DMS79 (cell line): ENCODE results near the gene MEF2D.
A peak's percentile ranks its signal among the peaks of the same experiment; 100 is the strongest.

Source experiments
- DNase-seq: peaks from one replicate; lab custom pipeline; 2025; lab: John Stamatoyannopoulos, UW

The MEF2D gene

DNA sequence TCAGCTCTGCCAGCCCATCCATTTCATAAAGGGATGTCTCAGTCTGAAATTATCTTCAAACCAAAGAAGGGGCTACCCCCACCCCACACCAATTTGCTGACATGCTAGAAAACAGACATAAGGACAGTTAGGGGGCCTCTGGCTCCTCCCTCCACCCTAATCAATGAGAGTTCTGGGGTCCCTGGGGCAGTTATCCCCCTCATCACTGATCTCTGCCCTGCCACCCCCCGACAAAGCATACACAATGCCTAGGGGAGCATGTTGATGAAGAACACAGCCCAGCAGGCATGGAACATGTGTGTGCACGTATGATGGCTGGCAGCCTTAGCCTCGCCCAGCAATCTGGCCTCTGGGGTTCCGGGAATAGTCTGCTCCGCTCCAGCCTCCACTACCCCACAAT is 72.6 kb downstream of the MEF2D start:
- DNase-seq: no peak

DNA sequence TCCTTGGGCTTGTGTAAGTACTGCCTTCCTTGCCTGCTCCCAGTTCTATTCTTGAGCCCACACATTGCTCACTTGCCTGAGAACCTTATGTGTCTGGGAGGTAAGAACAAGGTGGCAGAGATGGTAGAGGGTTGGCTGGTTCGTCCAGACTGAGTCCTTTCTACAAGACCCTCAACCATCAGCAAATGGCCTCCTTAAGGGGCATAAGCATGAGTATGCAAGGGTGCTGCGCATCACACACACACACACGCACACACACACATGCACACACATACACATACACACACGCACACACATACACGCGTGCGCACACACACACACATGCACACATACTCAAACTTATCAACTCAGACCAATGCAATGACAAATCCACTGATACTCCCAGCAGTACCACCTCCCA is 74.6 kb downstream of the MEF2D start:
- DNase-seq: no peak

DNA sequence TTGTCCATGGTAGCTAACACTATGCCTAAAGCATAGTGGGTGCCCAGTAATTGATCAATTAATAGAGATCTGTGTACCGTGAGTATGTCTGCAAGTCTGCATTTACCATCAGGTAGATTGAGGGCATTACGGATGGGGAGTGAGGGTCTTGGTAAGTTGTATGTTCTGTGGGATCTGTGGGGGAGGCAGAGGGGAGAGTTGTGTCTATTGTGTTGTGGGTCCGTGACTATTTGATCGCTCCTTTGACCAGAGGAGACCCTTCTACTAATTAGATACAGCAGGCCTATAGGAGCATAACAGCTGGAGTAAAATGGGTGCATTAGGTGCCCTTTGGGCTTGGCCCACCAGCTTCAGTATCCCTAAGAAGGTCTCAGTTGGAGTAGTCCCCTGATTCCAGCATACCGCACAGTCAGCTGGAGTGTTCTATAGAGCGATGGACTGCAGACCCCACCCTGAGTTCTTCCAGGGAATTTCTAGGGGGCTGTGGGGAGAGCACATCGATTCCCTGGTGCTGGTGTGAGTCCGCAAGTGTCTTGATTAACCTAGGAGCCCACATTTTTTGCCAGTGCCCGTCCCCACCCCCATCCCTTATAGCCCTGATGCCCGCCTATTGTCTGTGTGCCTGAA is 75.7 kb downstream of the MEF2D start:
- DNase-seq: no peak

DNA sequence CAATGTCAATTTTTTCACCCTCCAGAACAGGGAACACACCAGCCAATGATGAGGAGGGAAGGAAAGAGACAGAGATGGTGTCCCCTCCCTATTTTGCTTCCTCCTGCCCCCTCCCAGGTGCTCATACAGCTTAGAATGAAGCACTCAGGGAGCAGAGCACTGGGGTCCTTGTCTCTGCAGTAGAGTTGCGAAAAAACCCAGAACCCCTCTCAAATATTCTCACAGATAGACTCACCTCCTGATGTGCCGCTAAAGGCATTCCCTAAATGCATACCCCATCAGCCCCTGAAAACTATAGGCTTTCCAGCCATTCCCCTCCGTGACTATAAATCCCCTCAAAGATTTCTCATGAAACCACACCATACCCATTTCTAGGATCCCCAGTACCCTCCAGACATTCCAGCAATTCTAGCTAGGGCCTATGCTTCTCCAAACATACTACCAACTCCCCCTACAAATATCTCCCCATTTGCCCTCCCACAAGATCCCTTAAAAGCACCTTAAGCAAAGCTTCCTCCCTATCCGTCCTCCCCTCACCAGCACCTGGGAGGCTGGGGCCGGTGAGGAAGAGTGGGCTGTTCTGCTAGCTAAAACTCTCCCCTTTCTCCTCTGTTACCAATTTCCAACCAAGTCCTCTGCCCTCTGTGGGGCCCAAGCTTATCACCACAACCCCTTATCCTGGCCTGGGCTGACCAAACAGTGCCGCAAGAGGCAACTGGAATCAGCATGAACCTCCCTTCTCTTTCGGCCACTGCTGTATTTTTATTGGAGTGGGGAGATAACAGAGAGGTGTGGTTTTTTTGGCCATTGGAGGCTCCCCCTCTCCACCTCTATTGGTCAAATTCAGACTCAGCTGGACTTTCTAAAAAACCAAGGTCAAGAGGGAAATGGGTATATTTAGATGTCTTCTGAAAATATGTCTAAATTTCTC is 76.9 kb downstream of the MEF2D start:
- no peak for DNase-seq

DNA sequence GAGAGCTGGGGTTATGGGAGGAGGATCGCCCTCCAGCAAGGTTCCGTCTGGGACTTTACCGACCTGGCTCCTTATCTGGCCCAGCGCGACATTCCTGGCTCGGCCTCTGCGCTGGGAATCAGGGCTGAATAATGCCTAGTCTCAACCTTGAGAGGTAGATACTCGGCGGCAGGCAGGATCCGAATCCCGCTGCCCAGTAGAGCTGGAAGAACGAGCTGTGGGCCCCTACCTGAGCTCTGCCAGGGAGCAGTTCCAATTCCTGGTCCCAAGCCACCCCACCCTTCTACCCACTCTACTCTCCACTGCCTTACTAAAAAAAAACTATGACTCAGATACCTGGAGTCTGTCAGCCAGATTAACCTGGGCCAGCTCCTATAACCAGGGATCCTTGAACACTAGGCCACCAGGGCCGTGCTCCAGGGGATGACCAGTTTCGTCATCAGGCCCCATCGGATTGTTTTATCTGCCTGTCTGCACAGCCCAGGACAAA is 77.9 kb downstream of the MEF2D start:
- no peak for DNase-seq

DNA sequence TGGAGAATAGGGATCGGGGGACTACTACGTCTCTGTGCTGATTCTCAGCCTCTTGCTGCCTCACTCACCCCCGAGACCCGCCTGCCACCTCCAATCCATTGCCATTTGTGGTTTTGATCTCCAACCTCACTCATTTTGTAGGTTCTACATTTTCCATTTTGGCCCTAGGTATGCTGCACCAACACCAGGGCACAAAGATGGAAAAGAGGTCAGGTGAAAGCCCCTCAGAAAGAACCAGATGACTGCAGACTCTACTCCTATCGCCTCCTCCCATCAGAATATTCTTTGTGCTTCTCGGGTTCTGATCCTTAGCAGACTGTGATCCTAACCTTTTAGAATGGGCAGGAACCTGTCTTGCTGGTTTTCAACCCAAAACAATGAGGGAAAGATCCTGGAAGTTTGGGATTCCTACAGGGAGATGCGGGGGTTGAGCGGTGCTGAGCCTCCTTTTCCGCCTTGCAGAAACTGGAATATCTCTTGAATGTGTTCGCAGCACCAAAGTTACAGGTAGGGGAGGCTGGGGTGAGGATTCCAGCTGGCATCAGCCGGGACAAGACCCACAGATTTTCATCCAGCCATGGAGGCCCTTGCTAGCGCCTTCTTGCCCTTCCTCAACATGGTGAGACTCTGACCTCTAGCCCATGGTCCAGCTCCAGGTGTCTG is 78.5 kb downstream of the MEF2D start:
- no peak for DNase-seq

DNA sequence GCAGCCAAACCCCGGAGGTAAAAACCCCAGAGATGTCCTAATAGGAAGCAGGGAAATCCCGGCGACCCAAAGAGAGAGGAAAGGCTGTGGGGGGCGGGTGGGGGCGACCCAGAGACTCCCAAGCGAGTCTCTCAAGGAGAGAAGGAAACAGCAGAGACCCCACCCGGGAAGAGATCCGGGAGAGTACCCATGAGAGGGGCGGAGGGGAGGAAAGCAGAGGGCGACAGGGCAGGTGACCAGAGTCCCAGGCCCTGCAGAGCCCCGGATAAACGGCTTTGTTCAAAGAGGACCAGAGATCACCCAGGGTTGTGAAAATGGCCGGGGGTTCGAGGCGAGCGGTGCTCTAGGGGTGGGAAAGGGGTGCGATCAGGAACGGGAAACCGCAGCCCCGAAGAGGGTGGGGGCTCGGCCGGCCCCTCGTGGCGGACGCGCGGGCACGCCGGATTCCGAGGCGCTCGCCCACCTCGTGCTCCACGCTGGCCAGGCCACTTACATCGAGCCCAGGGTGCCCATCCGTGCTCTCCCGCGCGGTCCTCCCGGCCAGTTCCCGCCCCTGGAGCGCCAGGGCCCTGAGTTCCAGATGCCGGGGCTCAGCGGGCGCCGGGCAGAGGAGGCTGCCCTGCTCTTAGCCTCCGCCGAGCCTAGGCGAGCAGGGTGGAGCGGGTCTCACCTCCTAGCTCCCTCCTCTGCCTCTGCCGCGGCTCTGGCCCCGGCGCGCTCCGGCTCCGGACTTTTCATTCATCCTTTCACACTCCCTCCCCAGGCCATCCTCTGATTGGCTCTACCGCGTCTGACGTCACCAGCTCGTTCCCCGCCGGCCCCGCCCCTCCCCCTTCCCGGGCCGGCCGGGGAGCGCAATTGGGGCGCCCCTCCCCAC is 79.3 kb downstream of the MEF2D start:
- DNase-seq: peak; percentile 23

DNA sequence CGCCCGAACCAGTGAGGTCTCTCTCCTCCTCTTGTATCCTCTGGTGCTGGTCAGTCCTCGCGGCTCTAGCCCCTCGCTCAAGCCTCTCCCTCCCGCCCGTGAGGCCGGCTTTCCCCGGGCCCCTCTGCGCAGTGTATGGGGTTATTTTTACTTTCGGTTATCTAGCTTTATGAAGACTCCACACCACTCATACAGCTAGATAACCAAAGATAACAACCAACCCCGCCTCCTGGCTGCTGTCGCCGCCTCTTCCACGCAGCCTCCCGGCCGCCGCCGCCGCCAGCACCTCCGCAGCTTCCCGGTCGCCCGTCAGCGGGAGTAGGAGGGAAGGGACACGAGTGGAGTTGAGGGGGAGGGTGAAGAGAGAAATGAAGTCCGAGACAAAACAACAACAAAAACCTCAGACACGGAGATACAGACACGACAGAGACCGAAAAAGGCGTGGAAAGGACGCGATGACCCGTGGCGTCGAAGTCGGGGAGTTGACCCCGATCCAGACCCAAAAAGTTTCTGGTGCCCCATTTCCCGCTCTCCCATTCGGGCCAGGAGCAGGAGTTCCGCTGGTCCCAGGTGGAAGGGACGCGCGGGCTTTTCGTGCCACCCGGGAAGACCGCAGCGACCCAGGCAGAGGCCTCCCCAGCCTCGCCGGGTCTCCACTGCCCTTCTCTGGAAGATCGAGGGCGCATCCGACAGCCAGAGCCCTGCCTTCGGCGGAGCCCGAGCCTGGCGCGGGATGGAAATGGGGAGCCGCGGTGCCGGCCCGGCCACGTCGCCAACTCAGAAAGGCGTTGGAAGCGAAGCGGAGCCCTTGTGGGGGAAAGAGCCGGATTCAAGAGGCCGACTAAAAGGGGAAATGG is 80.1 kb downstream of the MEF2D start:
- DNase-seq: no peak

DNA sequence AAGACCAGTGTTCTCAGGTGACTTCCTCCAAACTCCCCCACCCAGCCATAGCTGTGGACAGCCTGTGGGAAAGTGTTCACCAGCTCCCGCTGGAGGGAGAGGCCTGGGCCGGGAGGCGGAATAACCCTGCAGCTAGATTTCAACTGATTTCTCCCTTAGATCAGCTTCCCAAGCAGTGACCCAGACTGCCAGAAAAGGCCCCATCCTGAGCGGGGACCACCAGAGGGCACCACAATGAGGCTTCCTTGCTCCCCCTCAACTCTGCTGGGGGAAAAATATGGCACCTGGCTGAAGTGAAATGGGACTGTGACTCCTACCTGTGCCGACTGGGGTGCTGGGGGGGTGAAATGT is 80.7 kb downstream of the MEF2D start:
- no peak for DNase-seq

DNA sequence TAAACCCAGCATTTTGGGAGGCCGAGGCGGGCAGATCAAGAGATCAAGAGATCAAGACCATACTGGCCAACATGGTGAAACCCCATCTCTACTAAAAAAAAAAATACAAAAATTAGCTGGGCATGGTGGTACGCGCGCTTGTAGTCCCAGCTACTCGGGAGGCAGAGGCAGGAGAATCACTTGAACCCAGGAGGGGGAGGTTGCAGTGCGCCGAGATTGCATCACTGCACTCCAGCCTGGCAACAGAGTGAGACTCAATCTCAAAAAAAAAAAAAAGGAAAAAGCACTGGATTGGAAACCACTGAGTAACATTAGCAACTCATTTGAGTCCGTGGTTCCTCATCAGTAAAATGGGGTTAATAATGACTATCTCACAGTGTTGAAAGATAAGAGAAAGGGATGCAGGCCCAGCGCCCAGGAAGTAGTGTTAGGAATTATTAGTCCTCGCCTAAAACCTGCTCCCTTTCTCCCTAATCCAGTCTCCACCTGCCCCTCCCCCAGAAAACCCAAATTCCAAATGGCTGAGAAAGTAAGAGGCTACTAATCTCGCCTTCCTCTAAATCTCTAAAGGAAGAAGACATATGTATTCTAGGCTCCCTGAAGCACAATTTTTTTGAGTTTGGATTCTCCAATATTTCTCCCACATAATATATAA is 82.0 kb downstream of the MEF2D start:
- no peak for DNase-seq

DNA sequence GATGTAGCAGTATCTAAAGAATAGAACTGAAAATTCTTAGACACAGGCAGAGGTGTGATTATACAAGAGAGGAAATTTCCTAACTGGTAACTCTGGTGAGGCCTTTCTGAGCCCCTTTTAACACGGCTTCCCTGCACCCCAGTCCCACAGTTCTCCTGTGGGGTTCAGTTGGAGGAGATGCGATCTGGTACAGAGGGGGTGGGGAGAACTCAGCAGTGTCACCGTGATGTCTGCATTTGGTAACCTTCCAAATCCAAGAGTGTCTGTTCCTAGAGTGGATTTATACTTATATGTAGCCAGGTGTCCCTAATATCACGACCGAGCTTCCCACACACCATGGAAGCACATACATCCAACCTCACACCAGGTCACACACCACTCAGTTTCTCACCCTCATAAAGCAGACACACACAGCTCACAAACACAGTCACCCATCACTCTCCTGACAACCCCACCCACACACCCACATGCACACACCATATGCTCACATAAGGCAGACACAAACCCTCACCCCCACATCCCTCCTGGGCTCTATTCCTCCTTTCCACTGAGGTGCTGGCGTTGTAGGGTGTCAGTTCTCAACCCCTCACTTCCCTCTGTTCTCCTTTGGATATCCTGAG is 83.1 kb downstream of the MEF2D start:
- DNase-seq: no peak

DNA sequence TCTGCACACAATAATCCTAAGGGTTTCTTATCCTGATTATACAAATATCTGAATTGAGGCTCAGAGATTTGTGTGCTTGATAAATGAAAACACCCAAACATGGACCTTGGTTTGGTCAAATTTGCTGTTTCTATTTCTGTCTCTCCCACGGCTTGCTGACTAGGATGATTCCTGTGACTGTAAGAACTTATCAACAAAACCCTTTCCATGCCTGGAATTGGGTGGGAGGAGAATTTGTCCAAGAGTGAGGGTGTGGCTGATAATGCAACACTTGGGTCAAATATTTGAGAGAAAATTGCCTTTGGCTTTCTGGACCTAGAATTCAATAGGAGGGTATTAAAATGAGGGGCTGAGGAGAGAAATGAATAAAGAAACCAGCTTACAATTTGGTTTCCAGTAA is 83.6 kb downstream of the MEF2D start:
- DNase-seq: no peak

DNA sequence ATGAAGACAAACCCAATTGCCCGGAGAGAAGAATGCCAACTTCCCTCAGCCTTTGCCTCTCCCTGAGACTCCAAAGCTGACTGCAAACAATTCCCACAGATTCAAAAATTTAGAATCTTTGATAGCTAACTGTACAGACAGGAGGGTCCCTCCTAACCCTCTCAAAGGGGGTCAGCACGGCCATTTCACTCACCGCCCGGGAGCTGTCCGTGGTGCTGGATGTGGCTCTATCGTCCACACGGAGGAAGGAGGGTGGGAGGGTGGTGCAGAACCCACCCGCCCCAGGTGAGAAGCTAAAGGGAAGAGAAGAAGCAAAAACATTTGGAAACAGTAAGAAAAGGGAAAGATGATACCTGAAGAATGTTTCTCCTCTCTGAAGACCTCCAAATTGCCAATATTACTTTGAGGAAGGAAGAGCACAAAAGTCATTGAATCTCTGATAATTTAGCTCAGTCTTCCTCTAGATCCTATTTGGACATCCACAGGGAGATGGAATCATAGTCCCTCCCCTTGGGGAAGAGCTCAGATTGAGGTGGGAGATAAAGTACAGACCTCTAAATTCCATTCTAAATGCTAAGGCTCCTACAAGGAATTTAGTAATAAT is 86.0 kb downstream of the MEF2D start:
- DNase-seq: no peak
